GM12878 (cell line): Measurements from ENCODE around the gene FAM131B. TPM values are rescaled to one million over a fixed set of nuclear protein-coding genes. Genes with fewer than 3 reads are reported as not detected.

ENCODE experiments used
- ATAC-seq: fragments of 200-7000 bp; cut with Tn5 transposase; 3 replicates; pipeline ENCODE4 v1.9.1; 2020; ENCODE audit warnings: mild to moderate bottlenecking, moderate library complexity
- BruUV-seq: library from RNA; stranded (reverse); fragments of 400-500 nt; replicated peaks from 2 replicates; lab custom pipeline; 2021; lab: Mats Ljungman, UMichigan
- CTCF ChIA-PET: fragments of 300-600 bp; sonication (Branson Sonifier 250); formaldehyde crosslinking; extraction: SDS; loops from one replicate; lab custom pipeline; 2021; ENCODE audit warnings: inconsistent platforms; lab: Yijun Ruan, JAX
- POLR2A ChIA-PET: fragments of 350-600 bp; formaldehyde crosslinking; extraction: SDS; loops from one replicate; lab custom pipeline; 2021; ENCODE audit warnings: inconsistent platforms; lab: Charles Lee
- RAD21 ChIA-PET: fragments of 300-600 bp; sonication (Branson Sonifier 250); formaldehyde crosslinking; loops from one replicate; lab custom pipeline; 2023; ENCODE audit warnings: antibody characterized with exemption; ENCODE audit not compliant: unreplicated experiment; lab: Charles Lee
- SMC1A ChIA-PET: fragments of 300-600 bp; sonication (Branson Sonifier 250); formaldehyde crosslinking; loops from one replicate; lab custom pipeline; 2023; ENCODE audit not compliant: unreplicated experiment, uncharacterized antibody; lab: Charles Lee
- DNase-seq: peaks from one replicate; pipeline ENCODE4 v3.0.0-alpha.2; 2011; ENCODE audit warnings: low read depth, low spot score
- FAIRE-seq: peaks from 3 replicates; lab custom pipeline; 2011; peaks lifted over from hg19 to GRCh38; lab: Jason Lieb, UNC
- H2AFZ ChIP-seq: 2 replicates; pipeline ENCODE4 v1.6.0; 2011; ENCODE audit warnings: low read depth, low read length, control low read depth; ENCODE audit not compliant: control insufficient read depth
- H3K27ac ChIP-seq: 2 replicates; pipeline ENCODE4 v1.5.1; 2011; ENCODE audit warnings: control low read depth; ENCODE audit not compliant: control insufficient read depth, insufficient read depth
- H3K27me3 ChIP-seq, 2 experiments: replicated peaks in 1 of 2; 2 replicates each; pipeline versions ENCODE4 v1.6.0 to v1.6.1; 2011; ENCODE audit warnings: low read length in 1 of 2; ENCODE audit not compliant: control insufficient read depth in 2 of 2, insufficient read depth in 2 of 2
- H3K36me3 ChIP-seq, 2 experiments: 2 replicates each; pipeline ENCODE4 v1.5.1; 2011; ENCODE audit warnings: low read length in 1 of 2; ENCODE audit not compliant: control insufficient read depth in 2 of 2, insufficient read depth in 2 of 2
- H3K4me1 ChIP-seq: 2 replicates; pipeline ENCODE4 v1.6.1; 2011; ENCODE audit warnings: mild to moderate bottlenecking, low read length, moderate library complexity, mixed read lengths; ENCODE audit not compliant: control insufficient read depth, insufficient read depth
- H3K4me2 ChIP-seq: 2 replicates; pipeline ENCODE4 v1.6.0; 2011; ENCODE audit warnings: control low read depth; ENCODE audit not compliant: control insufficient read depth, insufficient read depth
- H3K4me3 ChIP-seq: fragments of 200-600 bp; sonication (generic); 2 replicates; pipeline ENCODE4 v1.5.1; 2016
- H3K79me2 ChIP-seq: 2 replicates; pipeline ENCODE4 v1.6.0; 2011; ENCODE audit warnings: low read length; ENCODE audit not compliant: control insufficient read depth, insufficient read depth
- H3K9ac ChIP-seq: 2 replicates; pipeline ENCODE4 v1.8.0; 2011; ENCODE audit warnings: low read length, control low read depth, mixed read lengths; ENCODE audit not compliant: control insufficient read depth, insufficient read depth
- H3K9me3 ChIP-seq: replicated peaks from 3 replicates; pipeline ENCODE4 v1.5.1; 2011; ENCODE audit warnings: mild to moderate bottlenecking, low read length; ENCODE audit not compliant: control insufficient read depth, insufficient read depth
- H4K20me1 ChIP-seq: 2 replicates; pipeline ENCODE4 v1.6.0; 2011; ENCODE audit not compliant: control insufficient read depth, insufficient read depth
- CREM ChIP-seq: IDR thresholded peaks from 2 replicates; pipeline ENCODE4 v1.6.1; 2014; ENCODE audit warnings: antibody characterized with exemption, low read depth
- CTCF ChIP-seq, 3 experiments: IDR thresholded peaks in 2 of 3; conservative IDR thresholded peaks in 1 of 3; 2 replicates each; pipeline ENCODE4 v1.5.1; 2011; ENCODE audit warnings: low read depth in 3 of 3, low read length in 3 of 3, mild to moderate bottlenecking in 3 of 3, control low read depth in 2 of 3, moderate library complexity in 2 of 3, inconsistent platforms in 1 of 3, mixed read lengths in 1 of 3; ENCODE audit not compliant: control insufficient read depth in 2 of 3, insufficient read depth in 1 of 3; ENCODE audit errors: extremely low read depth in 1 of 3
- EED ChIP-seq: sonication (generic); IDR thresholded peaks from 2 replicates; pipeline ENCODE4 v1.6.1; 2016; ENCODE audit warnings: antibody characterized with exemption, low read depth
- EGR1 ChIP-seq, 2 experiments: IDR thresholded peaks; 1 replicate in 1 of 2; 2 replicates in 1 of 2; pipeline ENCODE4 v1.6.1; 2011 to 2012; ENCODE audit warnings: low read depth in 2 of 2, low read length in 2 of 2, borderline replicate concordance in 1 of 2, mild to moderate bottlenecking in 1 of 2, moderate library complexity in 1 of 2
- EP300 ChIP-seq, 2 experiments: fragments of 150-350 bp in 1 of 2; IDR thresholded peaks; 2 replicates each; pipeline ENCODE4 v1.6.1; 2011 to 2012; ENCODE audit warnings: low read depth in 2 of 2, low read length in 2 of 2, borderline replicate concordance in 1 of 2, improper control_type of control experiment in 1 of 2, inconsistent platforms in 1 of 2; ENCODE audit not compliant: control insufficient read depth in 1 of 2
- KDM1A ChIP-seq: fragments of 200-600 bp; sonication (generic); IDR thresholded peaks from 2 replicates; pipeline ENCODE4 v1.6.1; 2016; ENCODE audit warnings: borderline replicate concordance
- NR2F1 ChIP-seq: fragments of 450-650 bp; conservative IDR thresholded peaks from 2 replicates; pipeline ENCODE4 v1.6.1; 2017; ENCODE audit warnings: mild to moderate bottlenecking
- PAX5 ChIP-seq: IDR thresholded peaks from 2 replicates; pipeline ENCODE4 v1.6.1; 2011; ENCODE audit warnings: low read depth, low read length, borderline replicate concordance
- POLR2AphosphoS5 ChIP-seq: IDR thresholded peaks from 2 replicates; pipeline ENCODE4 v1.6.1; 2011; ENCODE audit warnings: mild to moderate bottlenecking, low read length, inconsistent platforms
- SIX5 ChIP-seq: IDR thresholded peaks from 2 replicates; pipeline ENCODE4 v1.6.1; 2011; ENCODE audit warnings: mild to moderate bottlenecking, low read depth, low read length, moderate library complexity; ENCODE audit not compliant: severe bottlenecking
- SMAD1 ChIP-seq: fragments of 450-650 bp; IDR thresholded peaks from 2 replicates; pipeline ENCODE4 v1.6.1; 2018; ENCODE audit warnings: mild to moderate bottlenecking, low read depth; ENCODE audit not compliant: partially characterized antibody
- SMARCA5 ChIP-seq: fragments of 450-650 bp; IDR thresholded peaks from 2 replicates; pipeline ENCODE4 v1.6.1; 2017; ENCODE audit warnings: mild to moderate bottlenecking
- SREBF1 ChIP-seq: IDR thresholded peaks from 2 replicates; pipeline ENCODE4 v1.6.1; 2012; ENCODE audit warnings: mild to moderate bottlenecking, low read length
- WGBS: methylation state at CpG from one replicate; pipeline ENCODE4 v1.1.6; 2016; ENCODE audit warnings: low lambda C conversion rate; ENCODE audit not compliant: insufficient replicate concordance, insufficient coverage; ENCODE audit errors: missing lambda C conversion rate; 5-methylcytosine and 5-hydroxymethylcytosine counted together
- in situ Hi-C: fragments of 300-500 bp; cut with MboI; formaldehyde crosslinking; loops from 9 replicates; pipeline ENCODE4 v1.14.3; 2018; ENCODE audit warnings: mixed read lengths
- intact Hi-C: fragments of 100-400 bp; cut with micrococcal nuclease; formaldehyde crosslinking; loops from one replicate; pipeline ENCODE4 v1.14.2; 2022; ENCODE audit not compliant: unreplicated experiment
- polyA plus RNA-seq, 11 experiments: library from polyadenylated mRNA; depleted of rRNA in 4 of 11; unstranded in 6 of 11; stranded (reverse) in 5 of 11; fragments of >200 nt; fragmentation: Nextera tagmentation in 4 of 11; fragmentation: Illumina TruSeq in 1 of 11; extraction: Ambion mirVana in 4 of 11; extraction: Trizol in 1 of 11; gene quantifications; 1 replicate in 1 of 11; 2 replicates in 10 of 11; pipeline versions ENCODE4 v1.2.1 to v1.2.3, GENCODE V29; 2011 to 2016; ENCODE audit warnings: inconsistent platforms in 2 of 11, missing spikeins in 2 of 11, low read depth in 1 of 11
- total RNA-seq, 4 experiments: library from RNA; depleted of rRNA in 3 of 4; stranded (reverse); fragments of >200 nt in 3 of 4; fragmentation: Illumina TruSeq in 1 of 4; extraction: Trizol in 1 of 4; gene quantifications; 2 replicates each; pipeline versions ENCODE4 v1.2.1 to v1.2.3, GENCODE V29; 2013 to 2021
- TF ChIP-seq, protein P1 (sequence below): fragments of 450-650 bp; IDR thresholded peaks from 2 replicates; pipeline ENCODE4 v1.6.1; 2016; ENCODE audit warnings: mild to moderate bottlenecking, moderate library complexity, borderline replicate concordance

FAM131B gene
- total and polyA plus RNA-seq, 10 of the 15 experiments (the other 5 are each of a cell fraction or from before 2014, with no cell fraction given) = 0.03 to 0.05 TPM; not detected in 8

DNA sequence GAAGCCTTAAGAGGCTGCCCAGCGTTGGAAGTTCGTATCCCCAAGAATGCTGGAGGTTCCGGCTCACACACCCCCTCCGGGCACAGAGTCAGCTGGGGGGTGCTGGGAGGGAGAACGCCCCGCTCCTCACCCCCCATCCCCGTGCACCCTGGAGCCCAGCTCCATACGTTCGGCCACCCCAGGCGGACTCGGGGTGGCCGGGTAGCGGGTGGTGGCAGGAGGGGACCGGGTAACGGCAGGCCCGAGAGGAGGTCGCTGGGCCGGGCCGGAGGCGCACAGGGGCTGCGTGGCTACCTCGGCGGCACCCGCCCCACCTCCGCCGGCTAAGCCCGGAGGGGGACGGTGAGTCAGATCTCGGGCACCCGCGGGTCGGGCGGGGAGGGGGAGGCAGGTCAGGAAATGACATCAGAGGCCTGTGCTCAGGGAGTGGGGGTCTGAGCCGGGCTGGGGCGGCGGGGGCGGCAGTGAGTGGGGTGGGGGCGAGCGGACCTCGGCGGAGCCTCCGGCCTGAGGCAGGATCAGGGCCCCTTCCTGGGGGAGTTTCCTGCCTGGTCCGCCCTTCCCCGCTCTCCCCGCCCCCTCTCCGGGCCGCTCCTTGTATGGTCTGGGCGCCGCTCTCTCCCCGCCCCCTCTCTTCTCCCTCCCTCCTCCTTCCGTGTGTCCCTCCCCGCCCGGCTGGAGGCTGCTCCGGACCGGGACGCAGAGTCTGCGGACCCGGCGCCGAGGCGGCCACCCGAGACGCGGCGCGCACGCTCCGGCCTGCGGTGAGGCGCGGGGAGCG lies 18.3 kb upstream of the FAM131B start, which contains the start of gene ZYX:
Gene ZYX (plus strand): TSS at position 700 of the 781 bp plus-strand sequence. CDS start 227 bp downstream, outside the sequence.
- H3K4me1 ChIP-seq = peaks cover 15% of the 10 kb centered on the region
- ATAC-seq = peak; percentile 85
- SMC1A ChIA-PET = interaction anchor here (1.4 to 2.2 kb wide), 2 partner anchors 11 to 35 kb away, joined by 3 to 14 read pairs; no protein-coding TSS in a partner anchor
- peak; percentile 39 for DNase-seq
- TSS peak; percentile 77 for BruUV-seq
- H3K36me3 ChIP-seq = no peaks in the 10 kb centered on the region
- peak within 1 kb of the TSS; percentile 88 for H2AFZ ChIP-seq
- FAIRE-seq = no peak
- RAD21 ChIA-PET = interaction anchor here (0.7 to 1.6 kb wide), 5 partner anchors 35 to 1643 kb away, joined by 3 to 8 read pairs (median 3); partner anchors contain the start of gene SSBP1
- peak within 1 kb of the TSS; percentile 94 for H3K9ac ChIP-seq
- no peaks in the 10 kb centered on the region for H4K20me1 ChIP-seq
- in situ Hi-C loops = no loop called here
- H3K4me2 ChIP-seq = peak within 1 kb of the TSS; percentile 93
- CTCF ChIA-PET = interaction anchor here (0.6 to 2.6 kb wide), 25 partner anchors 10 to 747 kb away, joined by 3 to 33 read pairs (median 5); partner anchors contain the start of genes CASP2 and GSTK1
- peak within 1 kb of the TSS; percentile 92 for H3K27ac ChIP-seq
- 2% methylated on average over 13 of the region's 72 CpGs for WGBS
- H3K4me3 ChIP-seq = peak within 1 kb of the TSS; percentile 99
- intact Hi-C loops = loop anchor here (1.0 to 5.0 kb wide), 3 partner anchors 35 to 92 kb away; partner anchors contain the start of gene CASP2
- H3K27me3 ChIP-seq = no peaks in the 10 kb centered on the region
- no peaks in the 10 kb centered on the region for H3K9me3 ChIP-seq
- POLR2A ChIA-PET = interaction anchor here (0.7 to 1.2 kb wide), 6 partner anchors 12 to 118 kb away, joined by 3 to 5 read pairs (median 3); partner anchors contain the start of genes GSTK1 and TAS2R41
- peaks cover 39% of the 10 kb centered on the region for H3K79me2 ChIP-seq
- TF ChIP-seq EGR1 (IDR thresholded peaks at IDR 0.05; ENCODE audit: borderline replicate concordance in 1 of 2, low read depth in 2 of 2, low read length in 2 of 2) (peak in 1 of 2 experiments; percentile 93; a peak in 2 of 3 replicates), SIX5 (no peak), CREM (peak; percentile 7; the same call in 1 of the 2 replicates), EED (no peak), SMAD1 (no peak), KDM1A (no peak), EP300 (IDR thresholded peaks at IDR 0.05; ENCODE audit: borderline replicate concordance in 1 of 2, control insufficient read depth in 1 of 2, low read depth in 2 of 2, low read length in 2 of 2) (no peak), SMARCA5 (peak; percentile 24), NR2F1 (0 out of 2 replicates have a peak, but pooled peaks have one; percentile 60), PAX5 (peak; percentile 31; the same call in 1 of the 2 replicates), SREBF1 (no peak), POLR2AphosphoS5 (peak; percentile 79), CTCF (IDR thresholded peaks at IDR 0.05 in 2 of 3, conservative IDR thresholded peaks at IDR 0.05 in 1 of 3; ENCODE audit: control insufficient read depth in 2 of 3, extremely low read depth in 1 of 3, insufficient read depth in 1 of 3, low read depth in 3 of 3, low read length in 3 of 3) (no peak)
- TF ChIP-seq, protein P1, sequence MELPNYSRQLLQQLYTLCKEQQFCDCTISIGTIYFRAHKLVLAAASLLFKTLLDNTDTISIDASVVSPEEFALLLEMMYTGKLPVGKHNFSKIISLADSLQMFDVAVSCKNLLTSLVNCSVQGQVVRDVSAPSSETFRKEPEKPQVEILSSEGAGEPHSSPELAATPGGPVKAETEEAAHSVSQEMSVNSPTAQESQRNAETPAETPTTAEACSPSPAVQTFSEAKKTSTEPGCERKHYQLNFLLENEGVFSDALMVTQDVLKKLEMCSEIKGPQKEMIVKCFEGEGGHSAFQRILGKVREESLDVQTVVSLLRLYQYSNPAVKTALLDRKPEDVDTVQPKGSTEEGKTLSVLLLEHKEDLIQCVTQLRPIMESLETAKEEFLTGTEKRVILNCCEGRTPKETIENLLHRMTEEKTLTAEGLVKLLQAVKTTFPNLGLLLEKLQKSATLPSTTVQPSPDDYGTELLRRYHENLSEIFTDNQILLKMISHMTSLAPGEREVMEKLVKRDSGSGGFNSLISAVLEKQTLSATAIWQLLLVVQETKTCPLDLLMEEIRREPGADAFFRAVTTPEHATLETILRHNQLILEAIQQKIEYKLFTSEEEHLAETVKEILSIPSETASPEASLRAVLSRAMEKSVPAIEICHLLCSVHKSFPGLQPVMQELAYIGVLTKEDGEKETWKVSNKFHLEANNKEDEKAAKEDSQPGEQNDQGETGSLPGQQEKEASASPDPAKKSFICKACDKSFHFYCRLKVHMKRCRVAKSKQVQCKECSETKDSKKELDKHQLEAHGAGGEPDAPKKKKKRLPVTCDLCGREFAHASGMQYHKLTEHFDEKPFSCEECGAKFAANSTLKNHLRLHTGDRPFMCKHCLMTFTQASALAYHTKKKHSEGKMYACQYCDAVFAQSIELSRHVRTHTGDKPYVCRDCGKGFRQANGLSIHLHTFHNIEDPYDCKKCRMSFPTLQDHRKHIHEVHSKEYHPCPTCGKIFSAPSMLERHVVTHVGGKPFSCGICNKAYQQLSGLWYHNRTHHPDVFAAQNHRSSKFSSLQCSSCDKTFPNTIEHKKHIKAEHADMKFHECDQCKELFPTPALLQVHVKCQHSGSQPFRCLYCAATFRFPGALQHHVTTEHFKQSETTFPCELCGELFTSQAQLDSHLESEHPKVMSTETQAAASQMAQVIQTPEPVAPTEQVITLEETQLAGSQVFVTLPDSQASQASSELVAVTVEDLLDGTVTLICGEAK = peak; percentile 15; the same call in 1 of the 2 replicates
